Bladder microvascular endothelial cell (primary cell): Measurements from ENCODE around the gene NKAPL. TPM values are rescaled to one million over a fixed set of nuclear protein-coding genes. Genes with fewer than 3 reads are reported as not detected.

ENCODE experiments used
- total RNA-seq: library from RNA; depleted of rRNA; stranded (reverse); fragments of >200 nt; gene quantifications from 2 replicates; pipeline ENCODE4 v1.2.3, GENCODE V29; 2014

Gene NKAPL
- 0.32 and 0.57 TPM in 2 replicates for total RNA-seq

DNA sequence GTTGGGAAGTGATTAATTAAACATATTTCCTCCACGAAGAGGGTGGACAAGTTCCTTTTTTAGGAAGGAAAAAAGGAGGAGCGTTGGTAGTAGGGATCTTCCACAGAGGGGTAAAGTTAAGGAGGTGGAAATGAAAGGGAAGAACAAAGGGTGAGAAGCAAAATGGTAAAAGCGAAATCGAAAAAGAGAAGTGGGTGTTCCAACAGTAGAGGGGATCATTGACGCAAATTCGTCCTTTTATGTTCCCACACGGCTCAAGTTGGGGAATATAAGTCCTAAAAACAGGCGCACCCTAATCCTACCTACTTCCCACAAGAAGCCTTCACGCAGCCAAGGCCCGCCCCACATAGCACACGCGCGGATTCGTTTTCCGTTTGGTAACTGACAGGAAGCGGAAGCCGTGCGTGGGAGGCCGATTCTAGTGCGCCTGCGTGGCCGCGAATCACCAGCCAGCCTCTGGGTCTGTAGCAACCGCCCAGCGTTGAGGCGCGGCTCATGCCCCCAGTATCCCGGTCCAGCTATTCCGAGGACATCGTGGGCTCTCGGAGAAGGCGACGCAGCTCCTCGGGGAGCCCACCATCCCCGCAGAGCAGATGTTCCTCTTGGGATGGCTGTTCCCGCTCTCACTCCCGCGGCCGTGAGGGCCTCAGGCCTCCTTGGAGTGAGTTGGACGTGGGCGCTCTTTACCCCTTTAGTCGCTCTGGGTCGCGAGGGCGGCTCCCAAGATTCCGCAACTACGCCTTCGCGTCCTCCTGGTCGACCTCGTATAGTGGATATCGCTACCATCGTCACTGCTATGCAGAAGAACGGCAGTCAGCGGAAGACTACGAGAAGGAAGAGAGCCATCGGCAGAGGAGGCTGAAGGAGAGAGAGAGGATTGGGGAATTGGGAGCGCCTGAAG lies at the start of gene NKAPL:
Gene NKAPL (plus strand): TSS at position 421 of the 901 bp plus-strand sequence. CDS start 75 bp downstream, at position 496.

DNA sequence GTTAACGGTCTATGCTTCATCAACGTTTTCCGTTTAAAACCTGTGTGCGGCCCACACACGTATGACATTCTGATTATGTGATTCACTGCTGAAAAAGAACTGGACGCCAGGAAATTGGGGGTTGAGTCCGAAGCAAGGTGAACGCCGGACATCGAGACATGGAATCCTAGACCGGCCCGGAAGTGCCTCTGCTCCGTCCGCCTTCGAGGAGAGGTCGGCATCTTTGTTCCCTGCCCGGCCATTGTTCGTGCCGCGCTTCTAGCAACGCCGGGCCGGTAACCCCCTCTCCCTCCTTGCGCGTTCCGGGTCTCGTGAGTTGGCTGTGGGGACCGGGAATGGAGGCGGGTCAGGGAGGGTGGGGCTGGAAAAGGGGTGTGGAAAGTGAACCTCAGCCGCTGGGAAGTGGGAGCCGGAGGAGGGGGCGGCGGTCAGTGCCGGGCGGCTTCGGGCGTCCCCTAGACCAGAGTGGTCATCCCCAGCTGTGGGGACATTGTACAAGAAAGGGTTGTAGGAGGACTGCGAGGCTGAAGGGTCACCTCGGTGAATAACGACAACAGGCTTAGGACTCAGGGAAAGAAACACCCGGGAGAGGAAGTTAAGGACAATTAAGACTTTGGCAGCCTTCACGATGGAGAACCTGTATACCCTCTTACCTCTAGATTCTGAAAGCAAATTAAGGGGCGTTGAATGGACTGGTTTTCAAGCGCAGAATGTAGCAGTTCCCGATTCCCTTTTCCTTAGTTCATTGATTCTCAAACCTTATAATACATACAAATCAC lies 33.9 kb upstream of the NKAPL start, which contains the start of gene ZSCAN9:
Gene ZSCAN9 (plus strand): TSS at position 220 of the 779 bp plus-strand sequence. CDS start 1,810 bp downstream, outside the sequence.

DNA sequence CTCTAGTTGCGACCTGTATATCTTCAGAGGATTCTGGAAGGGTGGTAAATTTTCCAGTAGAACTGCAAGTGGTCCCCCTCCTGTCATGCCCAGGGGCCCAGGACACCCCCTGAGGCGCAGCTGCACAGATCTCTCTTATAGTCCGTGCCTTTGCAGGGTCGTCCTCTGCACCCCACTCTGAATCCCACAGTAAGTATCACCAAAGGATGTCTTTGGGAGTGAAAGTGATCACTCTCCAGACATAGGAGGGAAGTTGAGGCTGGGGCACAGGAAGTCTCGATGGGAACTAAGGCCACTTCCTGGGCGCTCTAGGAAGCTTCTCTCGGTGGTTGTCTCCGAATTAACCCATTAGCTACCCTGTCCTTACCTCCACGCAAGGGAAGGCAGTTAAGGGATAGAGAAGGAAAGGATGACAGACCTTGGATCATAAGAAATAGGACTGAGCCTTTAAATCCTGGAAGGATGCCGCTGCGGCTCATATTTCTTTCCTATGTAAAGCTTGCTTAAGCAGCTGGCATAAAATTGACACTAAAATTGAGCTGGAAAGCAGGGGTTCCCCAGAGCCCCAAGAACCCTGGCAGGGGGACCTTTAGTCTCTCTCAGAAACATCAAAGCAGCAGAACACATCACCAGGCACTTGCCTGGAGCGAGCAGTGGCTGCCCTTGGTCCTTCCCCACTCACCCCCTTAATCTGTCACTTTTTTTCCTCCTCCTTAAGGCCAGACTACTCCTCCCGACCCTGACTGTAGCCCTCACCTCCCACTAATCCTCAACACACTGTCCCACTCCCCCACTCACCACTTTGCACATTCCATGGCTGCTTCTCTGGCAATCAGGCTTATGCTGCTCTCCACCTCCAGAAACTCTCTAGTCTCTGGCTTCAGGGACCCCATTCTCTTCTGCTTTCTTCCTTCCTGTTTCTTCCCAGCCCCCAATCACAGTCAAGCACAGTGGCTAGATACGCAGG lies 6.8 kb upstream of the NKAPL start, which contains the start of gene ZKSCAN4:
Gene ZKSCAN4 (minus strand): TSS at position 261 of the 967 bp plus-strand sequence. CDS start 289 bp downstream, outside the sequence.

DNA sequence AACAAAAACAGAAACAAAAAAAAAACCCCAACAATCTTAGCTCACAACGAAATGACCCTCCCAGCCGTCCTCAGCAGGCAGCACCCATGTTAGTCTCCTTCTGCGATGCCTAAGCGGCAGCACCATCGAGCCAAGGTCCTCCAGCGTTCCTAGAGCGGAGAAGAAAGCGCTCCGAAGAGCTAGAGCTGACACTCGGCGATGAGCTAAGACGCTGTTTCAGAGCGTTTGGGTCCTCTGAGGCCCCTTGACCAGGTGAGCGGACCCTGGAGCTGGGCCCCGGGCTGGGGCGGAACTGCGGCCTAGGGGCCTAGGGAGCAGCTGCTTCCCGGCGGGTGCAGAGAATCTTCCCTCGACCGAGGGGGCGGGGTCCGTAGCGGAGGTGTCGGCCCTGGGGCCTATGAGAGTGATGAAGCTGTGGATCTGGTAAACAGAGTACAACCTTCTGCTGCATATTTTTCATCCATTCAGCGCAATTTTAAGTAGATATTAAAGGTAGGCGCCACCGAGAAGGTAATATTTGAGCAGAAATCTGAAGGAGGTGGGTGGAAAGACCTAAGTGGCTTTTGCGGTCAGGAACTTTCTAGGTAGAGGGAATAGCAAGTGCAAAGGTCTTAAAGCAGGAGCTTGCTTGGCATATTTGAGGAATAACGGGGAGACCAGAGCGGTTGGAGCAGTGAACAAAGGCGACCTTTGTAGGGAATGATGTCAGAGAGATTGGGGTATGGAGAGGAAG lies 8.0 kb downstream of the NKAPL start, which contains the start of gene ZSCAN26:
Gene ZSCAN26 (plus strand): TSS at position 182 of the 733 bp plus-strand sequence. CDS start 4,777 bp downstream, outside the sequence.

DNA sequence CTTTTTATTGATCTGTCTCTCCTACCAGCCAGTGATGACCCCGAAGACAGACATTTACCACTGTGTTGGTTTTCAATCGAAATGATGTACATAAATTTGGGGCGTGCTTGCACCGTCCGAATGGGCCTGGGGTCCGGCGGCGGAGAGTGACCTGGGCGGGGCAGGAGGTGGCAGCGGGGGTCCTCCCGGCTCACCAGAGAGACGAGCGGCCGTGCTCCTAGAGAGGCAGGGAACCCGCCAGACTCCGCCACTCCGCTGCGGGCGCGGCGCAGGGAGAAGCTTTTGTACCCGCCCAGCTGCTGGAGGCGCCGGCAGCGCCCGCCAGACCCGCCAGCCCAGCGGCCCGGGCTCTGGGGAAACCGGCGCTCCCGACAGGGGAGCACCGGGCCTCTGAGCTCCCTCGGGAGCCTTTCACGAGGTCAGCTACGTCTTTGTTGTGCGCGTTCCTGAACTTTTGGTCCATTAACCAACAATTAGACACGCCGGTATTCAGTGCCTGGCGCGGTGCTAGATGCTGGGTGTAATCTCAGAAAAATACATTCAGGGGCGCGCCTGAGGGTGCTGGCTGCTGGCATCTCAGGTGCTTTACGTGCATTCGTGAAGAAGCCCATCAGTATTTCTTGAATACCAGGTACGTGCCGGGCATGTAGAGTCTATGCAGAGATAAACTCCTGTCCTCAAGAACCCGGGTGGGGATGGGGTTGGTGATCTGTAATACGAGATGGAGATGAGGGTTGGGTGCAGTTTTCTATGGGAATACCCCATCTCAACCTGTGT lies 22.4 kb downstream of the NKAPL start, which contains the start of gene PGBD1:
Gene PGBD1 (plus strand): TSS at position 285 of the 777 bp plus-strand sequence. CDS start 2,242 bp downstream, outside the sequence.

Other genes starting within 250 kb of the NKAPL start
- gene ZNF165, start 178.7 kb upstream of the NKAPL start, total RNA-seq = 0.13 and 0.16 TPM in 2 replicates
- gene ZSCAN16, start 134.7 kb upstream of the NKAPL start, total RNA-seq = 11.0 and 11.3 TPM in 2 replicates
- 7.1 and 21.9 TPM in 2 replicates for gene ZKSCAN8, start 117.4 kb upstream of the NKAPL start, total RNA-seq
- gene ZSCAN9, start 34.0 kb upstream of the NKAPL start, total RNA-seq = 9.4 and 16.9 TPM in 2 replicates
- 3.9 and 4.3 TPM in 2 replicates for gene ZKSCAN4, start 7.0 kb upstream of the NKAPL start, total RNA-seq
- 7.4 and 12.0 TPM in 2 replicates for gene ZSCAN26, start 7.8 kb downstream of the NKAPL start, total RNA-seq
- gene PGBD1, start 22.3 kb downstream of the NKAPL start, total RNA-seq = 6.5 and 7.0 TPM in 2 replicates
- 21.3 and 45.7 TPM in 2 replicates for gene ZSCAN31, start 76.9 kb downstream of the NKAPL start, total RNA-seq
- 3.7 and 7.2 TPM in 2 replicates for gene ZKSCAN3, start 90.7 kb downstream of the NKAPL start, total RNA-seq
- 3.2 and 5.3 TPM in 2 replicates for gene ZSCAN12, start 140.4 kb downstream of the NKAPL start, total RNA-seq
- gene ZSCAN23, start 184.2 kb downstream of the NKAPL start, total RNA-seq = 1.5 TPM in 2 replicates